Measurements from ENCODE around the gene SRPK2.

DNA sequence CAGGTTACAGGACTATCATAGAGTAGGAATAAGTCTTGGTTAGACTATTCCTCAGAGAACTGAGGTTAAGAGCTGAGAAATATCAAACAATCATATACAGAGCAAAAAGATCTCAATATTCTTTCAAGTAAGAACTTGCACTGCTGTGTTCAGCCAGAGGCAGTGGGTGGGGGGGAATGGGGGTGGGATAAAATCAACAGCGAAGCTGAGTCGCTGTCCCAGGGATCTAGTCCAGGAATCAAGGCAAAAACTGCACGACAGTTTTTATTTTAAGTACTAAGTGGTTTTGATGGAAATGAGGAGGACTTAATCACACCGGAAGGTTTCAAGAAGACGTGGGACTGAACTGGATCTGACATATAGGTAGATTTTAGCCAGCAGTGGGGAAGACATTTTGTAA is 159.1 kb downstream of the SRPK2 start:
- TF ChIP-seq, protein P1, sequence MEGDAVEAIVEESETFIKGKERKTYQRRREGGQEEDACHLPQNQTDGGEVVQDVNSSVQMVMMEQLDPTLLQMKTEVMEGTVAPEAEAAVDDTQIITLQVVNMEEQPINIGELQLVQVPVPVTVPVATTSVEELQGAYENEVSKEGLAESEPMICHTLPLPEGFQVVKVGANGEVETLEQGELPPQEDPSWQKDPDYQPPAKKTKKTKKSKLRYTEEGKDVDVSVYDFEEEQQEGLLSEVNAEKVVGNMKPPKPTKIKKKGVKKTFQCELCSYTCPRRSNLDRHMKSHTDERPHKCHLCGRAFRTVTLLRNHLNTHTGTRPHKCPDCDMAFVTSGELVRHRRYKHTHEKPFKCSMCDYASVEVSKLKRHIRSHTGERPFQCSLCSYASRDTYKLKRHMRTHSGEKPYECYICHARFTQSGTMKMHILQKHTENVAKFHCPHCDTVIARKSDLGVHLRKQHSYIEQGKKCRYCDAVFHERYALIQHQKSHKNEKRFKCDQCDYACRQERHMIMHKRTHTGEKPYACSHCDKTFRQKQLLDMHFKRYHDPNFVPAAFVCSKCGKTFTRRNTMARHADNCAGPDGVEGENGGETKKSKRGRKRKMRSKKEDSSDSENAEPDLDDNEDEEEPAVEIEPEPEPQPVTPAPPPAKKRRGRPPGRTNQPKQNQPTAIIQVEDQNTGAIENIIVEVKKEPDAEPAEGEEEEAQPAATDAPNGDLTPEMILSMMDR (IDR thresholded peaks at IDR 0.05): no peak
- no peak for TF ChIP-seq YY1 (IDR thresholded peaks at IDR 0.05; ENCODE audit: low read depth)
- no peak for TF ChIP-seq NRF1 (IDR thresholded peaks at IDR 0.05; ENCODE audit: low read depth, low read length)
- no peak for TF ChIP-seq EP300 (IDR thresholded peaks at IDR 0.05; ENCODE audit: borderline replicate concordance in 1 of 2, low read depth in 1 of 2, low read length in 1 of 2)
- no peak for TF ChIP-seq POLR2AphosphoS5 (IDR thresholded peaks at IDR 0.05; ENCODE audit: low read depth, low read length)
- TF ChIP-seq EZH2phosphoT487 (IDR thresholded peaks at IDR 0.05; ENCODE audit: borderline replicate concordance, low read depth): no peak
- TF ChIP-seq GABPA (IDR thresholded peaks at IDR 0.05; ENCODE audit: low read depth): no peak

Measured in SK-N-SH (cell line).